HEK293 (cell line): ENCODE data around the gene SLC12A1.
A peak's percentile ranks its signal among the peaks of the same experiment; 100 is the strongest.

Experiments used
- CTCF ChIA-PET: fragments of 350-600 bp; formaldehyde crosslinking; extraction: SDS; loops from one replicate; lab custom pipeline; 2021; ENCODE audit warnings: antibody characterized with exemption; lab: Yijun Ruan, JAX
- POLR2A ChIA-PET: fragments of 300-600 bp; formaldehyde crosslinking; extraction: SDS; loops from one replicate; lab custom pipeline; 2020; ENCODE audit warnings: antibody characterized with exemption, inconsistent platforms; lab: Yijun Ruan, JAX
- H3K27ac ChIP-seq: fragments of 200-500 bp; sonication (Bioruptor generic); 2 replicates; pipeline ENCODE4 v1.5.1; 2014; ENCODE audit warnings: low read depth, low read length, control low read depth, inconsistent platforms; ENCODE audit errors: extremely low read depth
- H3K36me3 ChIP-seq, 2 experiments: fragments of 200-500 bp in 1 of 2; sonication (Bioruptor generic) in 1 of 2; 1 replicate in 1 of 2; 2 replicates in 1 of 2; pipeline ENCODE4 v1.5.1; 2014 to 2017; ENCODE audit warnings: inconsistent platforms in 2 of 2, low read length in 2 of 2; ENCODE audit not compliant: control insufficient read depth in 2 of 2, insufficient read depth in 1 of 2
- H3K4me1 ChIP-seq: fragments of 200-500 bp; sonication (Bioruptor generic); 2 replicates; pipeline ENCODE4 v1.5.1; 2014; ENCODE audit warnings: mild to moderate bottlenecking, low read length, inconsistent platforms; ENCODE audit not compliant: control insufficient read depth, insufficient read depth
- H3K4me3 ChIP-seq: 2 replicates; pipeline ENCODE4 v1.5.1; 2011; ENCODE audit warnings: low read depth, mild to moderate bottlenecking, control low read depth, low read length, moderate library complexity
- H3K9me3 ChIP-seq: fragments of 200-500 bp; sonication (Bioruptor generic); 2 replicates; pipeline ENCODE4 v1.5.1; 2014; ENCODE audit warnings: low read depth, low read length, inconsistent platforms; ENCODE audit not compliant: control insufficient read depth, insufficient read depth
- KLF1 ChIP-seq: fragments of 450-650 bp; formaldehyde crosslinking; IDR thresholded peaks from 2 replicates; pipeline ENCODE4 v1.5.1; 2016; ENCODE audit warnings: missing biosample characterization, missing genetic modification characterization
- MYNN ChIP-seq: fragments of 450-650 bp; formaldehyde crosslinking; IDR thresholded peaks from 2 replicates; pipeline ENCODE4 v1.5.1; 2016; ENCODE audit warnings: missing biosample characterization, missing genetic modification characterization, borderline replicate concordance
- SALL2 ChIP-seq: fragments of 450-650 bp; formaldehyde crosslinking; IDR thresholded peaks from 2 replicates; pipeline ENCODE4 v1.5.0; 2017; ENCODE audit warnings: missing biosample characterization, mild to moderate bottlenecking, missing genetic modification characterization, borderline replicate concordance
- TRIM28 ChIP-seq: IDR thresholded peaks from 2 replicates; pipeline ENCODE4 v1.6.1; 2011; ENCODE audit warnings: low read length, control low read depth, borderline replicate concordance
- YY2 ChIP-seq: fragments of 450-650 bp; formaldehyde crosslinking; IDR thresholded peaks from 2 replicates; pipeline ENCODE4 v1.5.1; 2016; ENCODE audit warnings: missing biosample characterization, missing genetic modification characterization
- ZBTB17 ChIP-seq: fragments of 450-650 bp; formaldehyde crosslinking; IDR thresholded peaks from 2 replicates; pipeline ENCODE4 v1.5.1; 2016; ENCODE audit warnings: missing biosample characterization, missing genetic modification characterization
- ZEB2 ChIP-seq: fragments of 450-650 bp; formaldehyde crosslinking; IDR thresholded peaks from 2 replicates; pipeline ENCODE4 v1.5.1; 2016; ENCODE audit warnings: missing biosample characterization, missing genetic modification characterization
- ZFP41 ChIP-seq: fragments of 450-650 bp; formaldehyde crosslinking; IDR thresholded peaks from 2 replicates; pipeline ENCODE4 v1.5.1; 2016; ENCODE audit warnings: missing biosample characterization, missing genetic modification characterization, borderline replicate concordance
- ZFP69B ChIP-seq: fragments of 450-650 bp; formaldehyde crosslinking; IDR thresholded peaks from 2 replicates; pipeline ENCODE4 v1.5.1; 2016; ENCODE audit warnings: missing biosample characterization, missing genetic modification characterization
- ZNF157 ChIP-seq: fragments of 450-650 bp; formaldehyde crosslinking; IDR thresholded peaks from 2 replicates; pipeline ENCODE4 v1.5.1; 2016; ENCODE audit warnings: missing biosample characterization, missing genetic modification characterization
- ZNF175 ChIP-seq: fragments of 450-650 bp; formaldehyde crosslinking; IDR thresholded peaks from 2 replicates; pipeline ENCODE4 v1.5.1; 2016; ENCODE audit warnings: missing biosample characterization, missing genetic modification characterization
- ZNF202 ChIP-seq: fragments of 450-650 bp; formaldehyde crosslinking; IDR thresholded peaks from 2 replicates; pipeline ENCODE4 v1.5.1; 2016; ENCODE audit warnings: missing biosample characterization, missing genetic modification characterization, borderline replicate concordance
- ZNF266 ChIP-seq: fragments of 450-650 bp; formaldehyde crosslinking; IDR thresholded peaks from 2 replicates; pipeline ENCODE4 v1.5.1; 2016; ENCODE audit warnings: missing biosample characterization, missing genetic modification characterization, low read depth
- ZNF391 ChIP-seq: fragments of 450-650 bp; formaldehyde crosslinking; IDR thresholded peaks from 2 replicates; pipeline ENCODE4 v1.5.1; 2016; ENCODE audit warnings: low read depth, missing biosample characterization, missing genetic modification characterization, borderline replicate concordance
- ZNF473 ChIP-seq: fragments of 450-650 bp; formaldehyde crosslinking; IDR thresholded peaks from 2 replicates; pipeline ENCODE4 v1.5.1; 2017; ENCODE audit warnings: missing biosample characterization, missing genetic modification characterization
- ZNF510 ChIP-seq: fragments of 450-650 bp; formaldehyde crosslinking; IDR thresholded peaks from 2 replicates; pipeline ENCODE4 v1.5.1; 2018; ENCODE audit warnings: mild to moderate bottlenecking, missing genetic modification characterization, missing biosample characterization; ENCODE audit not compliant: insufficient replicate concordance
- ZNF521 ChIP-seq: fragments of 450-650 bp; formaldehyde crosslinking; IDR thresholded peaks from 2 replicates; pipeline ENCODE4 v1.5.1; 2017; ENCODE audit warnings: missing biosample characterization, mild to moderate bottlenecking, missing genetic modification characterization
- ZNF530 ChIP-seq: fragments of 450-650 bp; formaldehyde crosslinking; IDR thresholded peaks from 2 replicates; pipeline ENCODE4 v1.5.1; 2016; ENCODE audit warnings: low read depth, missing biosample characterization, missing genetic modification characterization
- ZNF558 ChIP-seq: fragments of 450-650 bp; formaldehyde crosslinking; IDR thresholded peaks from 2 replicates; pipeline ENCODE4 v1.5.1; 2016; ENCODE audit warnings: missing biosample characterization, missing genetic modification characterization
- ZNF626 ChIP-seq: fragments of 450-650 bp; sonication (Bioruptor Pico); formaldehyde crosslinking; IDR thresholded peaks from 2 replicates; pipeline ENCODE4 v1.5.1; 2018; ENCODE audit warnings: missing biosample characterization, missing genetic modification characterization, inconsistent platforms
- ZNF654 ChIP-seq: fragments of 450-650 bp; formaldehyde crosslinking; IDR thresholded peaks from 2 replicates; pipeline ENCODE4 v1.5.1; 2016; ENCODE audit warnings: low read depth, missing biosample characterization, missing genetic modification characterization
- ZNF707 ChIP-seq: fragments of 450-650 bp; formaldehyde crosslinking; IDR thresholded peaks from 2 replicates; pipeline ENCODE4 v1.5.1; 2016; ENCODE audit warnings: missing biosample characterization, missing genetic modification characterization
- ZNF791 ChIP-seq: fragments of 450-650 bp; formaldehyde crosslinking; IDR thresholded peaks from 2 replicates; pipeline ENCODE4 v1.5.1; 2016; ENCODE audit warnings: missing biosample characterization, missing genetic modification characterization
- ZNF830 ChIP-seq: fragments of 450-650 bp; IDR thresholded peaks from 2 replicates; pipeline ENCODE4 v1.5.0; 2018; ENCODE audit warnings: missing biosample characterization, missing genetic modification characterization, low read depth, mild to moderate bottlenecking, moderate library complexity
- ZSCAN23 ChIP-seq: fragments of 450-650 bp; formaldehyde crosslinking; IDR thresholded peaks from 2 replicates; pipeline ENCODE4 v1.5.1; 2016; ENCODE audit warnings: missing biosample characterization, missing genetic modification characterization
- ZXDB ChIP-seq: fragments of 450-650 bp; formaldehyde crosslinking; IDR thresholded peaks from 2 replicates; pipeline ENCODE4 v1.5.1; 2016; ENCODE audit warnings: missing biosample characterization, missing genetic modification characterization
- TF ChIP-seq, protein P1 (sequence below): fragments of 450-650 bp; IDR thresholded peaks from 2 replicates; pipeline ENCODE4 v1.5.1; 2018; ENCODE audit warnings: missing biosample characterization, mild to moderate bottlenecking, missing genetic modification characterization
- TF ChIP-seq, protein P2 (sequence below): fragments of 450-650 bp; formaldehyde crosslinking; IDR thresholded peaks from 2 replicates; pipeline ENCODE4 v1.5.1; 2016; ENCODE audit warnings: missing biosample characterization, missing genetic modification characterization
- TF ChIP-seq, protein P3 (sequence below): fragments of 450-650 bp; formaldehyde crosslinking; IDR thresholded peaks from 2 replicates; pipeline ENCODE4 v1.5.1; 2016; ENCODE audit warnings: missing biosample characterization, missing genetic modification characterization
- TF ChIP-seq, protein P4 (sequence below): fragments of 450-650 bp; formaldehyde crosslinking; IDR thresholded peaks from 2 replicates; pipeline ENCODE4 v1.5.1; 2017; ENCODE audit warnings: missing biosample characterization, missing genetic modification characterization
- TF ChIP-seq, protein P5 (sequence below): fragments of 450-650 bp; formaldehyde crosslinking; IDR thresholded peaks from 2 replicates; pipeline ENCODE4 v1.5.1; 2016; ENCODE audit warnings: missing biosample characterization, missing genetic modification characterization, borderline replicate concordance

The SLC12A1 gene

DNA sequence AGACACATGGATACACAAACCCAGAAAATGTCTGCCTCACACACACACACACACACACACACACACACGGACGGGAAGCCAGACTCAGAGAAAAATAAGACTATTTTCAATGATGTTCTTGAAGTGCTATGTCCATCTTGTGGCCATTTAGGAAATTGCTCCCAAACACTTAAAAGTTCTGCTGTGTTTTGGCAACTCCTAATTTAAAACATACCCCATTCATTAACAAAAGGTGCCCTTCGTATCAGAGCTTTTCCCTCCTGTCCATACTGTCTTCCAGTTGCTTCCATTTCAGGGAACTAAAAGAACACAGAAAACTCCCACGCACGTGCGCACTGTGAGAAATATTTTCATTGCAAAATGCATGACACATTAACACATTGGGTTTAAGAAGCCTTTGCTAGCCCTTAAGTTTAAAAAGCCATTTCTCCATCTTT, 44.6 kb downstream of the SLC12A1 start:
- CTCF ChIA-PET = interaction anchor here (0.5 to 1.0 kb wide), 7 partner anchors 19 to 1054 kb away, joined by 3 read pairs; no protein-coding TSS in a partner anchor
- no peak; the same call in 1 of the 2 replicates for TF ChIP-seq ZNF558 (tag by site-specific recombination)
- TF ChIP-seq, protein P1, sequence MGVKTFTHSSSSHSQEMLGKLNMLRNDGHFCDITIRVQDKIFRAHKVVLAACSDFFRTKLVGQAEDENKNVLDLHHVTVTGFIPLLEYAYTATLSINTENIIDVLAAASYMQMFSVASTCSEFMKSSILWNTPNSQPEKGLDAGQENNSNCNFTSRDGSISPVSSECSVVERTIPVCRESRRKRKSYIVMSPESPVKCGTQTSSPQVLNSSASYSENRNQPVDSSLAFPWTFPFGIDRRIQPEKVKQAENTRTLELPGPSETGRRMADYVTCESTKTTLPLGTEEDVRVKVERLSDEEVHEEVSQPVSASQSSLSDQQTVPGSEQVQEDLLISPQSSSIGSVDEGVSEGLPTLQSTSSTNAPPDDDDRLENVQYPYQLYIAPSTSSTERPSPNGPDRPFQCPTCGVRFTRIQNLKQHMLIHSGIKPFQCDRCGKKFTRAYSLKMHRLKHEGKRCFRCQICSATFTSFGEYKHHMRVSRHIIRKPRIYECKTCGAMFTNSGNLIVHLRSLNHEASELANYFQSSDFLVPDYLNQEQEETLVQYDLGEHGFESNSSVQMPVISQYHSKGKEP (tag by site-specific recombination) = no peak
- no peak for TF ChIP-seq ZNF530 (tag by site-specific recombination)
- no peak for TF ChIP-seq ZNF791 (tag by site-specific recombination)
- TF ChIP-seq, protein P2, sequence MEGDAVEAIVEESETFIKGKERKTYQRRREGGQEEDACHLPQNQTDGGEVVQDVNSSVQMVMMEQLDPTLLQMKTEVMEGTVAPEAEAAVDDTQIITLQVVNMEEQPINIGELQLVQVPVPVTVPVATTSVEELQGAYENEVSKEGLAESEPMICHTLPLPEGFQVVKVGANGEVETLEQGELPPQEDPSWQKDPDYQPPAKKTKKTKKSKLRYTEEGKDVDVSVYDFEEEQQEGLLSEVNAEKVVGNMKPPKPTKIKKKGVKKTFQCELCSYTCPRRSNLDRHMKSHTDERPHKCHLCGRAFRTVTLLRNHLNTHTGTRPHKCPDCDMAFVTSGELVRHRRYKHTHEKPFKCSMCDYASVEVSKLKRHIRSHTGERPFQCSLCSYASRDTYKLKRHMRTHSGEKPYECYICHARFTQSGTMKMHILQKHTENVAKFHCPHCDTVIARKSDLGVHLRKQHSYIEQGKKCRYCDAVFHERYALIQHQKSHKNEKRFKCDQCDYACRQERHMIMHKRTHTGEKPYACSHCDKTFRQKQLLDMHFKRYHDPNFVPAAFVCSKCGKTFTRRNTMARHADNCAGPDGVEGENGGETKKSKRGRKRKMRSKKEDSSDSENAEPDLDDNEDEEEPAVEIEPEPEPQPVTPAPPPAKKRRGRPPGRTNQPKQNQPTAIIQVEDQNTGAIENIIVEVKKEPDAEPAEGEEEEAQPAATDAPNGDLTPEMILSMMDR = 0 out of 2 replicates have a peak, but pooled peaks have one; percentile 56
- no peak for TF ChIP-seq MYNN (tag by site-specific recombination)
- no peak for TF ChIP-seq ZNF510
- TF ChIP-seq, protein P3, sequence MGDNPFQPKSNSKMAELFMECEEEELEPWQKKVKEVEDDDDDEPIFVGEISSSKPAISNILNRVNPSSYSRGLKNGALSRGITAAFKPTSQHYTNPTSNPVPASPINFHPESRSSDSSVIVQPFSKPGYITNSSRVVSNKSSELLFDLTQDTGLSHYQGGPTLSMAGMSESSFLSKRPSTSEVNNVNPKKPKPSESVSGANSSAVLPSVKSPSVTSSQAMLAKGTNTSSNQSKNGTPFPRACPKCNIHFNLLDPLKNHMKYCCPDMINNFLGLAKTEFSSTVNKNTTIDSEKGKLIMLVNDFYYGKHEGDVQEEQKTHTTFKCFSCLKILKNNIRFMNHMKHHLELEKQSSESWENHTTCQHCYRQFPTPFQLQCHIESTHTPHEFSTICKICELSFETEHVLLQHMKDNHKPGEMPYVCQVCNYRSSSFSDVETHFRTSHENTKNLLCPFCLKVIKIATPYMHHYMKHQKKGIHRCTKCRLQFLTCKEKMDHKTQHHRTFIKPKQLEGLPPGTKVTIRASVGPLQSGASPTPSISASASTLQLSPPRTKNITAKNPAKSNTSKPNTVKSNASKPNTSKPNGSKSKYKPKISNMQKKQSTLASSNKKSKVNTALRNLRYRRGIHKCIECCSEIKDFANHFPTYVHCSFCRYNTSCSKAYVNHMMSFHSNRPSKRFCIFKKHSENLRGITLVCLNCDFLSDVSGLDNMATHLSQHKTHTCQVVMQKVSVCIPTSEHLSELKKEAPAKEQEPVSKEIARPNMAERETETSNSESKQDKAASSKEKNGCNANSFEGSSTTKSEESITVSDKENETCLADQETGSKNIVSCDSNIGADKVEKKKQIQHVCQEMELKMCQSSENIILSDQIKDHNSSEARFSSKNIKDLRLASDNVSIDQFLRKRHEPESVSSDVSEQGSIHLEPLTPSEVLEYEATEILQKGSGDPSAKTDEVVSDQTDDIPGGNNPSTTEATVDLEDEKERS (tag by site-specific recombination) = no peak
- no peak for TF ChIP-seq SALL2 (tag by site-specific recombination)
- TF ChIP-seq, protein P4, sequence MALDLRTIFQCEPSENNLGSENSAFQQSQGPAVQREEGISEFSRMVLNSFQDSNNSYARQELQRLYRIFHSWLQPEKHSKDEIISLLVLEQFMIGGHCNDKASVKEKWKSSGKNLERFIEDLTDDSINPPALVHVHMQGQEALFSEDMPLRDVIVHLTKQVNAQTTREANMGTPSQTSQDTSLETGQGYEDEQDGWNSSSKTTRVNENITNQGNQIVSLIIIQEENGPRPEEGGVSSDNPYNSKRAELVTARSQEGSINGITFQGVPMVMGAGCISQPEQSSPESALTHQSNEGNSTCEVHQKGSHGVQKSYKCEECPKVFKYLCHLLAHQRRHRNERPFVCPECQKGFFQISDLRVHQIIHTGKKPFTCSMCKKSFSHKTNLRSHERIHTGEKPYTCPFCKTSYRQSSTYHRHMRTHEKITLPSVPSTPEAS (tag by site-specific recombination) = peak; percentile 79
- no peak for TF ChIP-seq ZFP41 (tag by site-specific recombination)
- no peak for TF ChIP-seq ZNF157 (tag by site-specific recombination)
- TF ChIP-seq, protein P5, sequence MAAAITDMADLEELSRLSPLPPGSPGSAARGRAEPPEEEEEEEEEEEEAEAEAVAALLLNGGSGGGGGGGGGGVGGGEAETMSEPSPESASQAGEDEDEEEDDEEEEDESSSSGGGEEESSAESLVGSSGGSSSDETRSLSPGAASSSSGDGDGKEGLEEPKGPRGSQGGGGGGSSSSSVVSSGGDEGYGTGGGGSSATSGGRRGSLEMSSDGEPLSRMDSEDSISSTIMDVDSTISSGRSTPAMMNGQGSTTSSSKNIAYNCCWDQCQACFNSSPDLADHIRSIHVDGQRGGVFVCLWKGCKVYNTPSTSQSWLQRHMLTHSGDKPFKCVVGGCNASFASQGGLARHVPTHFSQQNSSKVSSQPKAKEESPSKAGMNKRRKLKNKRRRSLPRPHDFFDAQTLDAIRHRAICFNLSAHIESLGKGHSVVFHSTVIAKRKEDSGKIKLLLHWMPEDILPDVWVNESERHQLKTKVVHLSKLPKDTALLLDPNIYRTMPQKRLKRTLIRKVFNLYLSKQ (tag by site-specific recombination) = no peak
- TF ChIP-seq ZXDB (tag by site-specific recombination) = no peak
- TF ChIP-seq ZNF266 (tag by site-specific recombination) = no peak
- no peak for TF ChIP-seq ZNF473 (tag by site-specific recombination)
- no peak for TF ChIP-seq ZNF521 (tag by site-specific recombination)
- TF ChIP-seq ZFP69B (tag by site-specific recombination) = no peak
- TF ChIP-seq ZNF626 (tag by site-specific recombination) = no peak
- no peak for TF ChIP-seq ZNF830 (tag by site-specific recombination)
- no peak for TF ChIP-seq ZEB2 (tag by site-specific recombination)
- no peak for TF ChIP-seq ZNF391 (tag by site-specific recombination)
- TF ChIP-seq TRIM28 = no peak
- TF ChIP-seq YY2 (tag by site-specific recombination) = peak; percentile 24; the same call in 1 of the 2 replicates
- TF ChIP-seq ZNF707 (tag by site-specific recombination) = no peak
- no peak for TF ChIP-seq ZBTB17 (tag by site-specific recombination)
- TF ChIP-seq ZNF202 (tag by site-specific recombination) = no peak
- TF ChIP-seq ZNF654 (tag by site-specific recombination) = peak; percentile 82
- no peak for TF ChIP-seq ZNF175 (tag by site-specific recombination)
- no peak for TF ChIP-seq KLF1
- no peak for TF ChIP-seq ZSCAN23

More for the DNA sequence above, 44.6 kb downstream of the SLC12A1 start:
- POLR2A ChIA-PET = no interaction called here
- Histone ChIP-seq H3K4me1 (no peaks in the 10 kb centered on the region), H3K27ac (no peak overlapping the region), H3K9me3 (no peaks in the 10 kb centered on the region), H3K36me3 (no peaks in the 10 kb centered on the region), H3K4me3 (no peak overlapping the region)
